HepG2 (cell line): ENCODE results near the gene PLB1. TPM values are rescaled to one million over a fixed set of nuclear protein-coding genes. Genes with fewer than 3 reads are reported as not detected.

Experiments
- ATAC-seq: fragments of 200-7000 bp; cut with Tn5 transposase; 3 replicates; pipeline ENCODE4 v1.9.1; 2020; ENCODE audit warnings: mild to moderate bottlenecking, moderate library complexity
- BruUV-seq: library from RNA; stranded (reverse); fragments of 400-500 nt; replicated peaks from 2 replicates; lab custom pipeline; 2021; lab: Mats Ljungman, UMichigan
- CTCF ChIA-PET: fragments of 300-600 bp; formaldehyde crosslinking; extraction: SDS; loops from one replicate; lab custom pipeline; 2021; ENCODE audit warnings: low total read pairs, inconsistent platforms, low intra/inter-chr PET ratio; lab: Yijun Ruan, JAX
- POLR2A ChIA-PET: fragments of 350-600 bp; sonication (Branson Sonifier 250); formaldehyde crosslinking; loops from one replicate; lab custom pipeline; 2020; ENCODE audit warnings: antibody characterized with exemption, inconsistent platforms; lab: Yijun Ruan, JAX
- DNase-seq: peaks from one replicate; pipeline ENCODE4 v3.0.0-alpha.2; 2015; ENCODE audit warnings: low spot score
- FAIRE-seq: peaks from 3 replicates; lab custom pipeline; 2011; peaks lifted over from hg19 to GRCh38; lab: Jason Lieb, UNC
- H2AFZ ChIP-seq: one replicate; pipeline ENCODE4 v1.6.1; 2011; ENCODE audit warnings: low read length, inconsistent platforms
- H3K27ac ChIP-seq: fragments of 300-600 bp; 3 replicates; pipeline ENCODE4 v1.8.0; 2011; ENCODE audit warnings: mixed run types, mild to moderate bottlenecking, mixed read lengths, low read length, inconsistent platforms; ENCODE audit not compliant: insufficient read depth; ENCODE audit errors: extremely low read length
- H3K27me3 ChIP-seq, 2 experiments: fragments of 200-600 bp in 1 of 2; 2 replicates in 1 of 2; 3 replicates in 1 of 2; pipeline versions ENCODE4 v1.6.0 to v1.8.0; 2011; ENCODE audit warnings: low read length in 2 of 2, mild to moderate bottlenecking in 2 of 2, moderate library complexity in 2 of 2, inconsistent platforms in 1 of 2; ENCODE audit not compliant: insufficient read depth in 2 of 2, control insufficient read depth in 1 of 2
- H3K36me3 ChIP-seq, 2 experiments: fragments of 200-600 bp in 1 of 2; replicated peaks in 1 of 2; 2 replicates in 1 of 2; 3 replicates in 1 of 2; pipeline versions ENCODE4 v1.5.1 to v1.8.0; 2011; ENCODE audit warnings: low read length in 2 of 2, inconsistent platforms in 1 of 2; ENCODE audit not compliant: insufficient read depth in 2 of 2, control insufficient read depth in 1 of 2
- H3K4me1 ChIP-seq: 2 replicates; pipeline ENCODE4 v1.5.1; 2012; ENCODE audit warnings: low read length, inconsistent platforms; ENCODE audit not compliant: insufficient read depth
- H3K4me2 ChIP-seq: 2 replicates; pipeline ENCODE4 v1.6.0; 2011; ENCODE audit warnings: low read depth, low read length, inconsistent platforms
- H3K4me3 ChIP-seq, 3 experiments: fragments of 200-600 bp in 1 of 3; sonication (generic), shearing (Covaris generic) in 1 of 3; replicated peaks in 1 of 3; 2 replicates each; pipeline ENCODE4 v1.5.1; 2011 to 2016; ENCODE audit warnings: low read length in 3 of 3, inconsistent platforms in 2 of 3, low read depth in 2 of 3, mild to moderate bottlenecking in 2 of 3, control low read depth in 1 of 3, mixed read lengths in 1 of 3; ENCODE audit not compliant: insufficient read depth in 1 of 3
- H3K79me2 ChIP-seq: one replicate; pipeline ENCODE4 v1.6.1; 2011; ENCODE audit warnings: low read length, inconsistent platforms; ENCODE audit not compliant: insufficient read depth
- H3K9ac ChIP-seq: 2 replicates; pipeline ENCODE4 v1.6.0; 2011; ENCODE audit warnings: mild to moderate bottlenecking, low read depth, low read length, inconsistent platforms; ENCODE audit not compliant: insufficient read depth
- H3K9me3 ChIP-seq: 2 replicates; pipeline ENCODE4 v1.5.1; 2012; ENCODE audit warnings: mild to moderate bottlenecking, low read length
- H4K20me1 ChIP-seq: 2 replicates; pipeline ENCODE4 v1.6.0; 2011; ENCODE audit warnings: inconsistent platforms, mild to moderate bottlenecking, low read length, moderate library complexity; ENCODE audit not compliant: insufficient read depth
- ARNT ChIP-seq: fragments of 450-650 bp; IDR thresholded peaks from 2 replicates; pipeline ENCODE4 v1.6.1; 2017
- FOXJ3 ChIP-seq: sonication (generic); formaldehyde crosslinking; IDR thresholded peaks from 2 replicates; pipeline ENCODE4 v1.4.0; 2020; ENCODE audit warnings: missing genetic modification reagents, mild to moderate bottlenecking, borderline replicate concordance
- FOXM1 ChIP-seq: sonication (generic); formaldehyde crosslinking; IDR thresholded peaks from 2 replicates; pipeline ENCODE4 v1.5.0; 2020; ENCODE audit warnings: missing genetic modification reagents
- HDAC1 ChIP-seq: sonication (generic); formaldehyde crosslinking; IDR thresholded peaks from 2 replicates; pipeline ENCODE4 v1.5.1; 2020; ENCODE audit warnings: mild to moderate bottlenecking, missing genetic modification reagents
- IRX3 ChIP-seq: sonication (generic); formaldehyde crosslinking; IDR thresholded peaks from 2 replicates; pipeline ENCODE4 v1.8.1; 2023; ENCODE audit warnings: mild to moderate bottlenecking, low read depth, missing genetic modification reagents, borderline replicate concordance
- NFKB2 ChIP-seq: sonication (generic); formaldehyde crosslinking; IDR thresholded peaks from 2 replicates; pipeline ENCODE4 v1.4.0; 2020; ENCODE audit warnings: missing genetic modification reagents, borderline replicate concordance
- NR2F6 ChIP-seq, 2 experiments: IDR thresholded peaks; 2 replicates each; pipeline ENCODE4 v1.6.1; 2016; ENCODE audit warnings: antibody characterized with exemption in 1 of 2, mild to moderate bottlenecking in 1 of 2
- TP53 ChIP-seq: sonication (generic); formaldehyde crosslinking; conservative IDR thresholded peaks from 2 replicates; pipeline ENCODE4 v1.4.0; 2020; ENCODE audit warnings: missing genetic modification reagents
- ZNF12 ChIP-seq: sonication (generic); formaldehyde crosslinking; IDR thresholded peaks from 2 replicates; pipeline ENCODE4 v1.5.0; 2020; ENCODE audit warnings: missing genetic modification reagents
- ZNF20 ChIP-seq: sonication (generic); formaldehyde crosslinking; IDR thresholded peaks from 2 replicates; pipeline ENCODE4 v1.4.0; 2020; ENCODE audit warnings: mild to moderate bottlenecking, moderate library complexity, missing genetic modification reagents
- ZNF30 ChIP-seq: sonication (generic); formaldehyde crosslinking; IDR thresholded peaks from 2 replicates; pipeline ENCODE4 v1.5.0; 2020; ENCODE audit warnings: mild to moderate bottlenecking, missing genetic modification reagents
- ZNF354B ChIP-seq: sonication (generic); formaldehyde crosslinking; IDR thresholded peaks from 2 replicates; pipeline ENCODE4 v1.8.0; 2022; ENCODE audit warnings: mild to moderate bottlenecking, missing genetic modification reagents
- WGBS: methylation state at CpG from one replicate; pipeline ENCODE4 v1.1.6; 2017; ENCODE audit warnings: low lambda C conversion rate; 5-methylcytosine and 5-hydroxymethylcytosine counted together
- in situ Hi-C: cut with HindIII; loops from 2 replicates; pipeline ENCODE4 v1.10.0; 2017; ENCODE audit warnings: low pct_unique_long_range_greater_than_20kb; ENCODE audit not compliant: extremely low pct_ligation_motif_present
- intact Hi-C: fragments of 100-400 bp; cut with micrococcal nuclease; formaldehyde crosslinking; loops from one replicate; pipeline ENCODE4 v1.10.0; 2022; ENCODE audit not compliant: unreplicated experiment
- polyA plus RNA-seq, 8 experiments: library from polyadenylated mRNA; depleted of rRNA in 3 of 8; stranded (reverse) in 7 of 8; unstranded in 1 of 8; fragments of >200 nt; fragmentation: Illumina TruSeq in 4 of 8; extraction: Trizol in 4 of 8; gene quantifications; 2 replicates each; pipeline versions ENCODE4 v1.2.1 to v1.2.3, GENCODE V29; 2011 to 2016; ENCODE audit warnings: low read depth in 4 of 8, missing spikeins in 1 of 8, mixed read lengths in 1 of 8; ENCODE audit not compliant: insufficient read depth in 1 of 8
- total RNA-seq, 5 experiments: library from RNA; depleted of rRNA; stranded (reverse); fragments of >200 nt; fragmentation: Illumina TruSeq; extraction: Trizol; gene quantifications; 2 replicates each; pipeline ENCODE4 v1.2.3, GENCODE V29; 2016; ENCODE audit warnings: low read depth in 1 of 5
- TF ChIP-seq, protein P1 (sequence below): sonication (generic); formaldehyde crosslinking; IDR thresholded peaks from 2 replicates; pipeline ENCODE4 v1.4.0; 2020; ENCODE audit warnings: mild to moderate bottlenecking, low read depth, missing genetic modification reagents
- TF ChIP-seq, protein P2 (sequence below): sonication (generic); formaldehyde crosslinking; IDR thresholded peaks from 2 replicates; pipeline ENCODE4 v1.5.1; 2020; ENCODE audit warnings: missing genetic modification reagents, mild to moderate bottlenecking, borderline replicate concordance
- TF ChIP-seq, protein P3 (sequence below): sonication (generic); formaldehyde crosslinking; IDR thresholded peaks from 2 replicates; pipeline ENCODE4 v1.5.0; 2020; ENCODE audit warnings: mild to moderate bottlenecking, missing genetic modification reagents
- TF ChIP-seq, protein P4 (sequence below), 2 experiments: fragments of 450-650 bp in 1 of 2; sonication (generic) in 1 of 2; formaldehyde crosslinking; IDR thresholded peaks; 2 replicates each; pipeline versions ENCODE4 v1.5.0 to v1.8.0; 2020 to 2022; ENCODE audit warnings: mild to moderate bottlenecking in 1 of 2, missing genetic modification reagents in 1 of 2

Gene PLB1
- total and polyA plus RNA-seq, 2 of the 13 experiments (the other 11 are each of a cell fraction or from before 2014, with no cell fraction given), result 0.20 to 1.8 TPM

DNA sequence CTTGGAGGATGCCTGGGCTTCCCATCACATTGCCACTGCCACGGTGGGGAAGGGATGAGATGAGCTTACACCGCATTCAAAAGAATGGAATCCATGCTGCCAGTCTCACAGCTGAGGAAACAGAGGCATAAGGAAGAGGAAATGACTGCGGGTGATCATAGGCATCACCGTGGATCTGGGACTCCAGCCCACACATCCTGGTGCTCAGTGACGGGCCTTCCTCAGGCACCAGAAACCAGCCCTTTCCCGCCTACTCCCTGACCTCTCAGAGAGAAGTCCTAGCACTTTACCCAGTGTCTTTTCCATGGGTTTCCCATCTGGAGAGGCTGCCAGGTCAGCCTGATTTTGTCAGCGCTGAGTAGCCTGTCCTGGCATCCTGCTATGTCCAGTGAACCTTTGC, 5.3 kb upstream of the PLB1 start:
- Histone ChIP-seq H3K9me3 (no peaks in the 10 kb centered on the region), H3K36me3 (no peaks in the 10 kb centered on the region), H2AFZ (no peak overlapping the region), H3K4me1 (no peaks in the 10 kb centered on the region), H3K4me3 (no peak overlapping the region), H3K27me3 (peaks cover 3 to 34% of the 10 kb centered on the region in 2 experiments; a peak in 3 of 5 replicates), H4K20me1 (no peaks in the 10 kb centered on the region), H3K79me2 (no peaks in the 10 kb centered on the region), H3K9ac (no peak overlapping the region), H3K27ac (no peak overlapping the region), H3K4me2 (no peak overlapping the region)
- ChIA-PET POLR2A (no interaction called here), CTCF (no interaction called here)
- ATAC-seq (no peak), FAIRE-seq (no peak), DNase-seq (no peak)
- in situ Hi-C loops, result no loop called here
- 13% methylated on average over 7 of the region's 7 CpGs for WGBS
- intact Hi-C loops, result no loop called here
- BruUV-seq, result no TSS peak
- TF ChIP-seq ZNF354B (no peak), FOXJ3 (CRISPR knock-in tag) (no peak), FOXM1 (CRISPR knock-in tag) (no peak), NR2F6 (IDR thresholded peaks at IDR 0.05) (no peak), NR2F6 (CRISPR knock-in tag; IDR thresholded peaks at IDR 0.05) (no peak), ARNT (no peak), TP53 (CRISPR knock-in tag) (no peak), ZNF20 (CRISPR knock-in tag) (no peak), HDAC1 (CRISPR knock-in tag) (no peak), IRX3 (CRISPR knock-in tag) (no peak), ZNF12 (CRISPR knock-in tag) (no peak), NFKB2 (CRISPR knock-in tag) (no peak), ZNF30 (CRISPR knock-in tag) (no peak)
- TF ChIP-seq, protein P1, sequence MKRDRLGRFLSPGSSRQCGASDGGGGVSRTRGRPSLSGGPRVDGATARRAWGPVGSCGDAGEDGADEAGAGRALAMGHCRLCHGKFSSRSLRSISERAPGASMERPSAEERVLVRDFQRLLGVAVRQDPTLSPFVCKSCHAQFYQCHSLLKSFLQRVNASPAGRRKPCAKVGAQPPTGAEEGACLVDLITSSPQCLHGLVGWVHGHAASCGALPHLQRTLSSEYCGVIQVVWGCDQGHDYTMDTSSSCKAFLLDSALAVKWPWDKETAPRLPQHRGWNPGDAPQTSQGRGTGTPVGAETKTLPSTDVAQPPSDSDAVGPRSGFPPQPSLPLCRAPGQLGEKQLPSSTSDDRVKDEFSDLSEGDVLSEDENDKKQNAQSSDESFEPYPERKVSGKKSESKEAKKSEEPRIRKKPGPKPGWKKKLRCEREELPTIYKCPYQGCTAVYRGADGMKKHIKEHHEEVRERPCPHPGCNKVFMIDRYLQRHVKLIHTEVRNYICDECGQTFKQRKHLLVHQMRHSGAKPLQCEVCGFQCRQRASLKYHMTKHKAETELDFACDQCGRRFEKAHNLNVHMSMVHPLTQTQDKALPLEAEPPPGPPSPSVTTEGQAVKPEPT (CRISPR knock-in tag), result no peak
- TF ChIP-seq, protein P2, sequence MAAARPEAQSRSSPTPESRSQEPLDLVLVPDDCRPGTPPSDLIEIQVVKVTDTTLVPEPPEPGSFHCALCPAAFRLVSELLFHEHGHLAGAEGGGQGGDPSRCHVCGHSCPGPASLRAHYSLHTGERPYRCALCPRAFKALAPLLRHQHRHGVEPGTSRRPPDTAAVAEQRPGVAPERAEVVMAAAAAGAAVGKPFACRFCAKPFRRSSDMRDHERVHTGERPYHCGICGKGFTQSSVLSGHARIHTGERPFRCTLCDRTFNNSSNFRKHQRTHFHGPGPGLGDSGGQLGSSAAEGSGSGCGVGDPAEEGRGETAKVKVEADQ (CRISPR knock-in tag), result no peak
- TF ChIP-seq, protein P3, sequence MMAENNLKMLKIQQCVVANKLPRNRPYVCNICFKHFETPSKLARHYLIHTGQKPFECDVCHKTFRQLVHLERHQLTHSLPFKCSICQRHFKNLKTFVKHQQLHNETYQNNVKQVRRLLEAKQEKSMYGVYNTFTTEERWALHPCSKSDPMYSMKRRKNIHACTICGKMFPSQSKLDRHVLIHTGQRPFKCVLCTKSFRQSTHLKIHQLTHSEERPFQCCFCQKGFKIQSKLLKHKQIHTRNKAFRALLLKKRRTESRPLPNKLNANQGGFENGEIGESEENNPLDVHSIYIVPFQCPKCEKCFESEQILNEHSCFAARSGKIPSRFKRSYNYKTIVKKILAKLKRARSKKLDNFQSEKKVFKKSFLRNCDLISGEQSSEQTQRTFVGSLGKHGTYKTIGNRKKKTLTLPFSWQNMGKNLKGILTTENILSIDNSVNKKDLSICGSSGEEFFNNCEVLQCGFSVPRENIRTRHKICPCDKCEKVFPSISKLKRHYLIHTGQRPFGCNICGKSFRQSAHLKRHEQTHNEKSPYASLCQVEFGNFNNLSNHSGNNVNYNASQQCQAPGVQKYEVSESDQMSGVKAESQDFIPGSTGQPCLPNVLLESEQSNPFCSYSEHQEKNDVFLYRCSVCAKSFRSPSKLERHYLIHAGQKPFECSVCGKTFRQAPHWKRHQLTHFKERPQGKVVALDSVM, result no peak
- TF ChIP-seq, protein P4, sequence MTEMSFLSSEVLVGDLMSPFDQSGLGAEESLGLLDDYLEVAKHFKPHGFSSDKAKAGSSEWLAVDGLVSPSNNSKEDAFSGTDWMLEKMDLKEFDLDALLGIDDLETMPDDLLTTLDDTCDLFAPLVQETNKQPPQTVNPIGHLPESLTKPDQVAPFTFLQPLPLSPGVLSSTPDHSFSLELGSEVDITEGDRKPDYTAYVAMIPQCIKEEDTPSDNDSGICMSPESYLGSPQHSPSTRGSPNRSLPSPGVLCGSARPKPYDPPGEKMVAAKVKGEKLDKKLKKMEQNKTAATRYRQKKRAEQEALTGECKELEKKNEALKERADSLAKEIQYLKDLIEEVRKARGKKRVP (CRISPR knock-in tag; IDR thresholded peaks at IDR 0.05), result no peak
